Panc1 (cell line): ENCODE results near the gene PEPD. TPM values are rescaled to one million over a fixed set of nuclear protein-coding genes. Genes with fewer than 3 reads are reported as not detected.

Experiments used
- ATAC-seq: fragments of 200-7000 bp; cut with Tn5 transposase; 2 replicates; pipeline ENCODE4 v1.9.1; 2020; ENCODE audit warnings: mild to moderate bottlenecking, moderate library complexity
- BruUV-seq: library from RNA; stranded (reverse); fragments of 400-500 nt; replicated peaks from 2 replicates; lab custom pipeline; 2021; lab: Mats Ljungman, UMichigan
- CTCF ChIA-PET: fragments of 300-600 bp; sonication (Branson Sonifier 250); formaldehyde crosslinking; loops from one replicate; lab custom pipeline; 2022; ENCODE audit warnings: antibody characterized with exemption; lab: Charles Lee
- POLR2A ChIA-PET: fragments of 300-600 bp; sonication (Branson Sonifier 250); formaldehyde crosslinking; loops from one replicate; lab custom pipeline; 2022; ENCODE audit warnings: antibody characterized with exemption; lab: Charles Lee
- DNase-seq: peaks from one replicate; pipeline ENCODE4 v3.0.0-alpha.2; 2010; ENCODE audit warnings: low read depth, low spot score
- H3K27ac ChIP-seq: 2 replicates; pipeline ENCODE4 v1.5.1; 2011; ENCODE audit warnings: mild to moderate bottlenecking, low read length, inconsistent platforms
- H3K27me3 ChIP-seq: fragments of 200-500 bp; sonication (Bioruptor generic); 2 replicates; pipeline ENCODE4 v1.6.0; 2014; ENCODE audit warnings: low read length, inconsistent platforms; ENCODE audit not compliant: control insufficient read depth, insufficient read depth
- H3K36me3 ChIP-seq: fragments of 200-500 bp; sonication (Bioruptor generic); 2 replicates; pipeline ENCODE4 v1.5.1; 2014; ENCODE audit warnings: inconsistent platforms, mild to moderate bottlenecking, low read length, moderate library complexity; ENCODE audit not compliant: control insufficient read depth, insufficient read depth
- H3K4me1 ChIP-seq: 2 replicates; pipeline ENCODE4 v1.5.1; 2011; ENCODE audit warnings: inconsistent platforms, mild to moderate bottlenecking, low read length, moderate library complexity; ENCODE audit not compliant: control insufficient read depth, insufficient read depth
- H3K4me3 ChIP-seq, 2 experiments: 2 replicates each; pipeline ENCODE4 v1.5.1; 2011 to 2012; ENCODE audit warnings: low read depth in 2 of 2, low read length in 2 of 2, mild to moderate bottlenecking in 2 of 2, inconsistent platforms in 1 of 2, moderate library complexity in 1 of 2
- H3K9me3 ChIP-seq: fragments of 200-500 bp; sonication (Bioruptor generic); 2 replicates; pipeline ENCODE4 v1.5.1; 2014; ENCODE audit warnings: low read depth, mild to moderate bottlenecking, inconsistent platforms, low read length, moderate library complexity; ENCODE audit not compliant: control insufficient read depth, insufficient read depth
- CTCF ChIP-seq: fragments of 450-650 bp; IDR thresholded peaks from 2 replicates; pipeline ENCODE4 v1.5.1; 2017; ENCODE audit warnings: mild to moderate bottlenecking
- POLR2AphosphoS5 ChIP-seq: IDR thresholded peaks from 2 replicates; pipeline ENCODE4 v1.6.1; 2012; ENCODE audit warnings: mild to moderate bottlenecking, low read depth, low read length, moderate library complexity
- REST ChIP-seq, 2 experiments: IDR thresholded peaks; 2 replicates each; pipeline ENCODE4 v1.6.1; 2011 to 2012; ENCODE audit warnings: low read depth in 2 of 2, control low read depth in 1 of 2, low read length in 1 of 2, mild to moderate bottlenecking in 1 of 2, moderate library complexity in 1 of 2; ENCODE audit not compliant: insufficient read depth in 1 of 2
- SIN3A ChIP-seq: IDR thresholded peaks from 2 replicates; pipeline ENCODE4 v1.6.1; 2012; ENCODE audit warnings: low read depth, mild to moderate bottlenecking, low read length, moderate library complexity, borderline replicate concordance; ENCODE audit not compliant: insufficient read depth
- TCF7L2 ChIP-seq: IDR thresholded peaks from 2 replicates; pipeline ENCODE4 v1.6.1; 2011; ENCODE audit warnings: mild to moderate bottlenecking, low read depth, low read length, inconsistent platforms
- in situ Hi-C: cut with HindIII; loops from 2 replicates; pipeline ENCODE4 v1.10.0; 2016; ENCODE audit warnings: low sequenced_read_pairs, low pct_unique_long_range_greater_than_20kb
- intact Hi-C: fragments of 100-400 bp; cut with micrococcal nuclease; formaldehyde crosslinking; loops from one replicate; pipeline ENCODE4 v1.10.0; 2022; ENCODE audit not compliant: unreplicated experiment
- total RNA-seq: library from RNA; stranded (reverse); gene quantifications from one replicate; pipeline ENCODE4 v1.2.1, GENCODE V29; 2021; ENCODE audit not compliant: unreplicated experiment

The PEPD gene
- total RNA-seq, 1 experiment from 2014 or later, result 102 TPM

GRCh38 chr19:33388231-33388724 lies 133.3 kb downstream of the PEPD start:
- Histone ChIP-seq H3K27ac (no peak overlapping the region), H3K4me1 (peaks cover 19% of the 10 kb centered on the region), H3K4me3 (no peak overlapping the region), H3K9me3 (no peaks in the 10 kb centered on the region), H3K36me3 (no peaks in the 10 kb centered on the region), H3K27me3 (no peaks in the 10 kb centered on the region)
- DNase-seq (no peak), ATAC-seq (no peak)
- in situ Hi-C loops, result no loop called here
- intact Hi-C loops, result no loop called here
- POLR2A ChIA-PET, result no interaction called here
- CTCF ChIA-PET, result no interaction called here
- no peak for TF ChIP-seq REST (IDR thresholded peaks at IDR 0.05; ENCODE audit: insufficient read depth in 1 of 2, low read depth in 2 of 2, low read length in 1 of 2)
- no peak for TF ChIP-seq TCF7L2
- no peak for TF ChIP-seq POLR2AphosphoS5
- TF ChIP-seq SIN3A, result no peak
- no peak for TF ChIP-seq CTCF
- BruUV-seq, result no TSS peak

GRCh38 chr19:33387351-33388230 lies 134.0 kb downstream of the PEPD start:
- Histone ChIP-seq H3K27me3 (no peaks in the 10 kb centered on the region), H3K4me3 (no peak overlapping the region), H3K36me3 (no peaks in the 10 kb centered on the region), H3K27ac (no peak overlapping the region), H3K4me1 (peaks cover 14% of the 10 kb centered on the region), H3K9me3 (no peaks in the 10 kb centered on the region)
- TF ChIP-seq SIN3A, result no peak
- no peak for TF ChIP-seq REST (IDR thresholded peaks at IDR 0.05; ENCODE audit: insufficient read depth in 1 of 2, low read depth in 2 of 2, low read length in 1 of 2)
- no peak; the same call in 1 of the 2 replicates for TF ChIP-seq POLR2AphosphoS5
- no peak for TF ChIP-seq TCF7L2
- no peak for TF ChIP-seq CTCF
- intact Hi-C loops, result no loop called here
- POLR2A ChIA-PET, result no interaction called here
- no peak for ATAC-seq
- CTCF ChIA-PET, result no interaction called here
- in situ Hi-C loops, result no loop called here
- BruUV-seq, result no TSS peak
- no peak for DNase-seq
